ENCODE measurements around the gene ENOSF1. TPM values are rescaled to one million over a fixed set of nuclear protein-coding genes. Genes with fewer than 3 reads are reported as not detected.

Gene ENOSF1
- total and polyA plus RNA-seq, 8 donors, result 24.0 to 114 (median 70.5) TPM

GRCh38 chr18:668260-668659 lies 44.2 kb downstream of the ENOSF1 start:
- H3K4me1 ChIP-seq, result no peaks in the 10 kb centered on the region
- no peaks in the 10 kb centered on the region for H3K9me3 ChIP-seq
- H3K4me3 ChIP-seq, result no peak overlapping the region
- H3K27ac ChIP-seq, result no peak overlapping the region
- WGBS, 5 donors, result 29 to 54% (median 48%) methylated on average over 1 of the region's 1 CpG
- no peaks in the 10 kb centered on the region for H3K27me3 ChIP-seq
- no peak for DNase-seq
- intact Hi-C loops (cut with DNase I; ENCODE audit: low total_unique reads), result no loop called here
- TF ChIP-seq POLR2AphosphoS5 (IDR thresholded peaks at IDR 0.05) (no peak), POLR2A (IDR thresholded peaks at IDR 0.05) (no peak), EP300 (IDR thresholded peaks at IDR 0.05) (no peak)
- TF ChIP-seq, protein P1, sequence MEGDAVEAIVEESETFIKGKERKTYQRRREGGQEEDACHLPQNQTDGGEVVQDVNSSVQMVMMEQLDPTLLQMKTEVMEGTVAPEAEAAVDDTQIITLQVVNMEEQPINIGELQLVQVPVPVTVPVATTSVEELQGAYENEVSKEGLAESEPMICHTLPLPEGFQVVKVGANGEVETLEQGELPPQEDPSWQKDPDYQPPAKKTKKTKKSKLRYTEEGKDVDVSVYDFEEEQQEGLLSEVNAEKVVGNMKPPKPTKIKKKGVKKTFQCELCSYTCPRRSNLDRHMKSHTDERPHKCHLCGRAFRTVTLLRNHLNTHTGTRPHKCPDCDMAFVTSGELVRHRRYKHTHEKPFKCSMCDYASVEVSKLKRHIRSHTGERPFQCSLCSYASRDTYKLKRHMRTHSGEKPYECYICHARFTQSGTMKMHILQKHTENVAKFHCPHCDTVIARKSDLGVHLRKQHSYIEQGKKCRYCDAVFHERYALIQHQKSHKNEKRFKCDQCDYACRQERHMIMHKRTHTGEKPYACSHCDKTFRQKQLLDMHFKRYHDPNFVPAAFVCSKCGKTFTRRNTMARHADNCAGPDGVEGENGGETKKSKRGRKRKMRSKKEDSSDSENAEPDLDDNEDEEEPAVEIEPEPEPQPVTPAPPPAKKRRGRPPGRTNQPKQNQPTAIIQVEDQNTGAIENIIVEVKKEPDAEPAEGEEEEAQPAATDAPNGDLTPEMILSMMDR (IDR thresholded peaks at IDR 0.05), result no peak
- peaks cover 13 to 46% (median 41%) of the 10 kb centered on the region in 4 donors for H3K36me3 ChIP-seq

- no peak for DNase-seq
- Histone ChIP-seq H3K27me3 (no peaks in the 10 kb centered on the region), H3K36me3 (peaks cover 4 to 30% (median 25%) of the 10 kb centered on the region in 4 donors), H3K9me3 (no peaks in the 10 kb centered on the region), H3K4me3 (no peak overlapping the region), H3K27ac (no peak overlapping the region), H3K4me1 (no peaks in the 10 kb centered on the region)
- intact Hi-C loops (cut with DNase I; ENCODE audit: low total_unique reads), result no loop called here
- WGBS, 5 donors, result 97 to 99% (median 98%) methylated on average over 3 of the region's 3 CpGs
- TF ChIP-seq, protein P1 (IDR thresholded peaks at IDR 0.05), result no peak
- TF ChIP-seq EP300 (IDR thresholded peaks at IDR 0.05) (no peak), POLR2A (IDR thresholded peaks at IDR 0.05) (no peak), POLR2AphosphoS5 (IDR thresholded peaks at IDR 0.05) (no peak)
Measured at GRCh38 chr18:666628-667027, 45.8 kb downstream of the ENOSF1 start.

- intact Hi-C loops (cut with DNase I; ENCODE audit: low total_unique reads), result no loop called here
Measured at GRCh38 chr18:666177-666576, 46.3 kb downstream of the ENOSF1 start.

GRCh38 chr18:662197-662596 lies 50.2 kb downstream of the ENOSF1 start:
- intact Hi-C loops (cut with DNase I; ENCODE audit: low total_unique reads), result no loop called here
- 91 to 95% (median 94%) methylated on average over 4 of the region's 4 CpGs for WGBS, 5 donors

More at GRCh38 chr18:666177-666576, 46.3 kb downstream of the ENOSF1 start:
- H3K4me3 ChIP-seq, result no peak overlapping the region
- no peaks in the 10 kb centered on the region for H3K27me3 ChIP-seq
- peaks cover 4 to 26% (median 20%) of the 10 kb centered on the region in 4 donors for H3K36me3 ChIP-seq
- no peaks in the 10 kb centered on the region for H3K9me3 ChIP-seq
- TF ChIP-seq POLR2A (IDR thresholded peaks at IDR 0.05), result no peak
- TF ChIP-seq, protein P1 (IDR thresholded peaks at IDR 0.05), result no peak
- TF ChIP-seq EP300 (IDR thresholded peaks at IDR 0.05), result no peak
- no peak for TF ChIP-seq POLR2AphosphoS5 (IDR thresholded peaks at IDR 0.05)
- H3K27ac ChIP-seq, result no peak overlapping the region
- DNase-seq, result no peak
- WGBS, 5 donors, result 83 to 94% (median 93%) methylated on average over 8 of the region's 8 CpGs
- no peaks in the 10 kb centered on the region for H3K4me1 ChIP-seq

More at GRCh38 chr18:662197-662596, 50.2 kb downstream of the ENOSF1 start:
- no peaks in the 10 kb centered on the region for H3K36me3 ChIP-seq
- no peak for DNase-seq
- peaks cover 11 to 20% (median 16%) of the 10 kb centered on the region in 4 donors for H3K4me1 ChIP-seq
- TF ChIP-seq POLR2A (IDR thresholded peaks at IDR 0.05), result no peak
- TF ChIP-seq POLR2AphosphoS5 (IDR thresholded peaks at IDR 0.05), result no peak
- TF ChIP-seq, protein P1 (IDR thresholded peaks at IDR 0.05), result no peak
- TF ChIP-seq EP300 (IDR thresholded peaks at IDR 0.05), result no peak
- peaks cover 0 to 23% (median 0%) of the 10 kb centered on the region in 3 donors for H3K27me3 ChIP-seq
- no peaks in the 10 kb centered on the region for H3K9me3 ChIP-seq
- H3K4me3 ChIP-seq, result no peak overlapping the region
- H3K27ac ChIP-seq, result no peak overlapping the region

Data from stomach (tissue), 9 donors.